Astrocyte (in vitro differentiated cells and primary cell): Measurements from ENCODE around the gene PPP1R13B. TPM values are rescaled to one million over a fixed set of nuclear protein-coding genes. Genes with fewer than 3 reads are reported as not detected.

ENCODE experiments used
- DNase-seq: peaks from one replicate; pipeline ENCODE4 v3.0.0-alpha.2; 2010; ENCODE audit warnings: low read depth
- FAIRE-seq: peaks from 2 replicates; lab custom pipeline; 2011; peaks lifted over from hg19 to GRCh38; lab: Jason Lieb, UNC
- H2AFZ ChIP-seq: 2 replicates; pipeline ENCODE4 v1.6.0; 2012; ENCODE audit warnings: low read depth, low read length, inconsistent platforms
- H3K27ac ChIP-seq: 2 replicates; pipeline ENCODE4 v1.5.1; 2011; ENCODE audit warnings: low read depth, low read length, inconsistent platforms
- H3K27me3 ChIP-seq: 2 replicates; pipeline ENCODE4 v1.6.0; 2011; ENCODE audit warnings: low read length, inconsistent platforms; ENCODE audit not compliant: insufficient read depth
- H3K36me3 ChIP-seq: 2 replicates; pipeline ENCODE4 v1.5.1; 2011; ENCODE audit warnings: low read length, inconsistent platforms; ENCODE audit not compliant: insufficient read depth
- H3K4me1 ChIP-seq: 2 replicates; pipeline ENCODE4 v1.5.1; 2011; ENCODE audit warnings: low read length, inconsistent platforms; ENCODE audit not compliant: insufficient read depth
- H3K4me2 ChIP-seq: 2 replicates; pipeline ENCODE4 v1.6.0; 2012; ENCODE audit warnings: low read length, inconsistent platforms
- H3K4me3 ChIP-seq: 2 replicates; pipeline ENCODE4 v1.5.1; 2011; ENCODE audit warnings: low read depth, mild to moderate bottlenecking, low read length, inconsistent platforms; ENCODE audit not compliant: insufficient read depth
- H3K79me2 ChIP-seq: 2 replicates; pipeline ENCODE4 v1.6.0; 2012; ENCODE audit warnings: mild to moderate bottlenecking, low read length, inconsistent platforms; ENCODE audit not compliant: insufficient read depth
- H3K9ac ChIP-seq: 2 replicates; pipeline ENCODE4 v1.6.0; 2012; ENCODE audit warnings: mild to moderate bottlenecking, low read length, inconsistent platforms
- H3K9me3 ChIP-seq: 2 replicates; pipeline ENCODE4 v1.5.1; 2012; ENCODE audit warnings: low read depth, mild to moderate bottlenecking, low read length, inconsistent platforms; ENCODE audit not compliant: insufficient read depth
- H4K20me1 ChIP-seq: 2 replicates; pipeline ENCODE4 v1.6.0; 2012; ENCODE audit warnings: low read length, inconsistent platforms; ENCODE audit not compliant: insufficient read depth
- H3K27ac Mint-ChIP-seq: one replicate; pipeline ENCODE4 v1.8.0; 2021; ENCODE audit warnings: mild to moderate bottlenecking, mixed read lengths; ENCODE audit not compliant: unreplicated experiment
- H3K27me3 Mint-ChIP-seq: one replicate; pipeline ENCODE4 v1.8.0; 2021; ENCODE audit warnings: low read depth, mixed read lengths; ENCODE audit not compliant: unreplicated experiment
- H3K36me3 Mint-ChIP-seq: one replicate; pipeline ENCODE4 v1.8.0; 2021; ENCODE audit warnings: low read depth, mixed read lengths; ENCODE audit not compliant: unreplicated experiment
- H3K4me1 Mint-ChIP-seq: one replicate; pipeline ENCODE4 v1.8.0; 2021; ENCODE audit warnings: low read depth, mixed read lengths; ENCODE audit not compliant: unreplicated experiment
- H3K4me3 Mint-ChIP-seq: one replicate; pipeline ENCODE4 v1.8.0; 2021; ENCODE audit warnings: mild to moderate bottlenecking, moderate library complexity, mixed read lengths; ENCODE audit not compliant: unreplicated experiment
- H3K9me3 Mint-ChIP-seq: one replicate; pipeline ENCODE4 v1.8.0; 2021; ENCODE audit warnings: mild to moderate bottlenecking, mixed read lengths; ENCODE audit not compliant: unreplicated experiment
- EZH2 ChIP-seq: IDR thresholded peaks from 2 replicates; pipeline ENCODE4 v1.6.1; 2012; ENCODE audit warnings: mild to moderate bottlenecking, low read length, inconsistent platforms; ENCODE audit not compliant: insufficient read depth
- total RNA-seq: library from RNA; stranded (reverse); gene quantifications from 2 replicates; pipeline ENCODE4 v1.2.1, GENCODE V29; 2021
- TF ChIP-seq, protein P1 (sequence below): IDR thresholded peaks from 2 replicates; pipeline ENCODE4 v1.5.1; 2011; ENCODE audit warnings: low read depth, mild to moderate bottlenecking, inconsistent platforms, low read length, moderate library complexity; ENCODE audit not compliant: insufficient read depth

The PPP1R13B gene
- total RNA-seq, 1 donor from 2014 or later: 7.0 TPM

GRCh38 chr14:103885509-103885932, 38.1 kb upstream of the PPP1R13B start:
- H3K4me1 Mint-ChIP-seq: peaks cover 6% of the 10 kb centered on the region
- no peak for TF ChIP-seq EZH2
- TF ChIP-seq, protein P1, sequence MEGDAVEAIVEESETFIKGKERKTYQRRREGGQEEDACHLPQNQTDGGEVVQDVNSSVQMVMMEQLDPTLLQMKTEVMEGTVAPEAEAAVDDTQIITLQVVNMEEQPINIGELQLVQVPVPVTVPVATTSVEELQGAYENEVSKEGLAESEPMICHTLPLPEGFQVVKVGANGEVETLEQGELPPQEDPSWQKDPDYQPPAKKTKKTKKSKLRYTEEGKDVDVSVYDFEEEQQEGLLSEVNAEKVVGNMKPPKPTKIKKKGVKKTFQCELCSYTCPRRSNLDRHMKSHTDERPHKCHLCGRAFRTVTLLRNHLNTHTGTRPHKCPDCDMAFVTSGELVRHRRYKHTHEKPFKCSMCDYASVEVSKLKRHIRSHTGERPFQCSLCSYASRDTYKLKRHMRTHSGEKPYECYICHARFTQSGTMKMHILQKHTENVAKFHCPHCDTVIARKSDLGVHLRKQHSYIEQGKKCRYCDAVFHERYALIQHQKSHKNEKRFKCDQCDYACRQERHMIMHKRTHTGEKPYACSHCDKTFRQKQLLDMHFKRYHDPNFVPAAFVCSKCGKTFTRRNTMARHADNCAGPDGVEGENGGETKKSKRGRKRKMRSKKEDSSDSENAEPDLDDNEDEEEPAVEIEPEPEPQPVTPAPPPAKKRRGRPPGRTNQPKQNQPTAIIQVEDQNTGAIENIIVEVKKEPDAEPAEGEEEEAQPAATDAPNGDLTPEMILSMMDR: no peak
- peaks cover 27% of the 10 kb centered on the region for H3K27me3 Mint-ChIP-seq

DNA sequence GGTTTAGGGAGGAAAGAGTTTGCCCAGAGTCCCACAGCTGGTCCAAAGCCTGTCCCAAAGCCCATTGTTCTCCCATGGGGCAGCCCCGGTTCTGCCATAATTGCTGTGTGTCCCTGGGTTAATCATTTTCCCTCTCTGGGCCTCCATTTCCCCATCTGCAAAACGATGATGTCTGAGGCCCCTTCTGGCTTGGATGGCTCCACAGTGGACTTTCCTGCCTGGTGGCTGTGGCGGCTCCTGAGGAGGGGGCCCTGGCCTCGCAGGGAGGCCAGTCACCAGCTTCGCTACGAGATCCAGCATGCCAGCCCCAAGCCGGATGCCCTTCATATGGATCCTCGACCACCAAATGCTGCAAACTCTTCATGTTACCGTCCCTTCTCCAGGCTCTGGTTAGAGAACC, 37.5 kb upstream of the PPP1R13B start:
- Histone ChIP-seq H3K4me2 (no peak overlapping the region), H3K27ac (no peak overlapping the region), H3K27me3 (peaks cover 13% of the 10 kb centered on the region), H3K36me3 (no peaks in the 10 kb centered on the region), H3K9ac (no peak overlapping the region), H2AFZ (no peak overlapping the region), H3K4me3 (no peak overlapping the region), H3K4me1 (peaks cover 14% of the 10 kb centered on the region), H3K9me3 (no peaks in the 10 kb centered on the region), H3K79me2 (no peaks in the 10 kb centered on the region), H4K20me1 (peaks cover 8% of the 10 kb centered on the region)
- Mint-ChIP-seq H3K27ac (no peak overlapping the region), H3K27me3 (peaks cover 30% of the 10 kb centered on the region), H3K4me1 (peaks cover 6% of the 10 kb centered on the region), H3K9me3 (no peaks in the 10 kb centered on the region), H3K36me3 (no peaks in the 10 kb centered on the region), H3K4me3 (no peak overlapping the region)
- no peak for TF ChIP-seq EZH2
- TF ChIP-seq, protein P1: no peak
- DNase-seq (no peak), FAIRE-seq (no peak)

More at GRCh38 chr14:103885509-103885932, 38.1 kb upstream of the PPP1R13B start:
- Histone ChIP-seq H3K9me3 (no peaks in the 10 kb centered on the region), H3K9ac (no peak overlapping the region), H3K79me2 (no peaks in the 10 kb centered on the region), H3K4me2 (no peak overlapping the region), H2AFZ (no peak overlapping the region), H3K4me3 (no peak overlapping the region), H3K27ac (no peak overlapping the region), H3K36me3 (no peaks in the 10 kb centered on the region), H3K4me1 (peaks cover 7% of the 10 kb centered on the region), H3K27me3 (peaks cover 13% of the 10 kb centered on the region), H4K20me1 (peaks cover 8% of the 10 kb centered on the region)
- H3K9me3 Mint-ChIP-seq: no peaks in the 10 kb centered on the region
- DNase-seq: no peak
- no peaks in the 10 kb centered on the region for H3K36me3 Mint-ChIP-seq
- no peak overlapping the region for H3K4me3 Mint-ChIP-seq
- FAIRE-seq: no peak
- H3K27ac Mint-ChIP-seq: no peak overlapping the region

DNA sequence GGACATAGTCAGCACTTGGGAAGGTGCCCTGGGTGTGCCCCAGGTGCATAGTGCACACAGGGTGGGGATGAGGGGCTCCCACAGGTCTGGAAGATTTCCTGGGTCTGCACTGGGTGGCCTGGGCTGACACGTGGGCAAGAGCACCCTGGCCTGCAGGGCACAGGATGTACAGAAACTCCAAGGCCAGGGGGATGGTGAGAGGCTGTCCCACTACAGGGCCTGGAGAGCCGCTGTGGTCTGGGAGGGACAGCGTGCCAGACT, 35.8 kb upstream of the PPP1R13B start:
- Histone ChIP-seq H3K27ac (no peak overlapping the region), H3K4me1 (peaks cover 15% of the 10 kb centered on the region), H4K20me1 (peaks cover 8% of the 10 kb centered on the region), H3K79me2 (no peaks in the 10 kb centered on the region), H3K27me3 (peaks cover 13% of the 10 kb centered on the region), H3K9me3 (no peaks in the 10 kb centered on the region), H3K4me2 (no peak overlapping the region), H3K36me3 (no peaks in the 10 kb centered on the region), H2AFZ (no peak overlapping the region), H3K9ac (no peak overlapping the region), H3K4me3 (no peak overlapping the region)
- Mint-ChIP-seq H3K36me3 (peaks cover 1% of the 10 kb centered on the region), H3K27me3 (peaks cover 31% of the 10 kb centered on the region), H3K4me3 (no peak overlapping the region), H3K27ac (no peak overlapping the region), H3K4me1 (no peaks in the 10 kb centered on the region), H3K9me3 (no peaks in the 10 kb centered on the region)
- DNase-seq (no peak), FAIRE-seq (no peak)
- TF ChIP-seq EZH2: no peak
- TF ChIP-seq, protein P1: no peak
